ENCODE measurements around the gene GDPD4. TPM values are rescaled to one million over a fixed set of nuclear protein-coding genes. Genes with fewer than 3 reads are reported as not detected.

Gene GDPD4
- total RNA-seq, 4 donors from 2014 or later: not detected

- no peak for TF ChIP-seq CTCF (IDR thresholded peaks at IDR 0.05; ENCODE audit: low read depth)
Observed at GRCh38 chr11:77311701-77312100, 10.2 kb upstream of the GDPD4 start.

- no peak for TF ChIP-seq CTCF (IDR thresholded peaks at IDR 0.05; ENCODE audit: low read depth)
Observed at GRCh38 chr11:77310721-77311120, 9.2 kb upstream of the GDPD4 start.

- no peak for TF ChIP-seq CTCF (IDR thresholded peaks at IDR 0.05; ENCODE audit: low read depth)
Observed at GRCh38 chr11:77309401-77310085, 8.1 kb upstream of the GDPD4 start.

GRCh38 chr11:77308838-77309237 is 7.4 kb upstream of the GDPD4 start:
- no peak for TF ChIP-seq CTCF (IDR thresholded peaks at IDR 0.05; ENCODE audit: low read depth)

- TF ChIP-seq CTCF (IDR thresholded peaks at IDR 0.05; ENCODE audit: low read depth): no peak
Observed at GRCh38 chr11:77303328-77303727, 1.8 kb upstream of the GDPD4 start.

- TF ChIP-seq CTCF (IDR thresholded peaks at IDR 0.05; ENCODE audit: low read depth): no peak
Observed at GRCh38 chr11:77302752-77303151, 1.3 kb upstream of the GDPD4 start.

- no peak for TF ChIP-seq CTCF (IDR thresholded peaks at IDR 0.05; ENCODE audit: low read depth)
Observed at GRCh38 chr11:77300695-77301094, 791 bp downstream of the GDPD4 start.
